AG20443 (cell line): ENCODE results near the gene ZNF543.
"Not testable (repeated sequence)": the region's sequence is repeated elsewhere in the genome, so short reads cannot be mapped to it uniquely, and the experiment has no call there.

ENCODE experiments used
- DNase-seq: peaks from one replicate; pipeline ENCODE4 v3.0.0; 2012; ENCODE audit warnings: low spot score, mixed read lengths

The ZNF543 gene

GRCh38 chr19:57320180-57321084, at the start of gene ZNF543:
TSS of gene ZNF543 (plus strand) at chr19:57320472. CDS start at chr19:57320854, 382 bp downstream.
- DNase-seq = peak; percentile 99

GRCh38 chr19:57271280-57271679, 49.0 kb upstream of the ZNF543 start:
- DNase-seq = no peak

GRCh38 chr19:57273014-57273413, 47.3 kb upstream of the ZNF543 start:
- no peak for DNase-seq

GRCh38 chr19:57276430-57276829, 43.8 kb upstream of the ZNF543 start:
- no peak for DNase-seq

- not testable (repeated sequence) for DNase-seq
Measured at GRCh38 chr19:57278481-57278880, 41.8 kb upstream of the ZNF543 start.

GRCh38 chr19:57279418-57280164, 40.7 kb upstream of the ZNF543 start:
- peak; percentile 96 for DNase-seq

GRCh38 chr19:57280165-57280961, 39.9 kb upstream of the ZNF543 start, which contains the start of gene ZNF460:
TSS of gene ZNF460 (plus strand) at chr19:57280485. CDS start at chr19:57280807, 322 bp downstream.
- DNase-seq = peak; percentile 98

- no peak for DNase-seq
Measured at GRCh38 chr19:57280962-57281400, 39.3 kb upstream of the ZNF543 start.

- DNase-seq = no peak
Measured at GRCh38 chr19:57282011-57282643, 38.1 kb upstream of the ZNF543 start.

GRCh38 chr19:57288373-57288772, 31.9 kb upstream of the ZNF543 start:
- DNase-seq = no peak

GRCh38 chr19:57290970-57291369, 29.3 kb upstream of the ZNF543 start:
- no peak for DNase-seq

GRCh38 chr19:57292547-57292946, 27.7 kb upstream of the ZNF543 start:
- no peak for DNase-seq

GRCh38 chr19:57293719-57294118, 26.6 kb upstream of the ZNF543 start:
- DNase-seq = no peak

- DNase-seq = peak; percentile 61
Measured at GRCh38 chr19:57302020-57302465, 18.2 kb upstream of the ZNF543 start.

- no peak for DNase-seq
Measured at GRCh38 chr19:57302727-57303401, 17.4 kb upstream of the ZNF543 start.

- DNase-seq = no peak
Measured at GRCh38 chr19:57305056-57305455, 15.2 kb upstream of the ZNF543 start.

- no peak for DNase-seq
Measured at GRCh38 chr19:57308514-57308913, 11.8 kb upstream of the ZNF543 start.

- DNase-seq = no peak
Measured at GRCh38 chr19:57310792-57311191, 9.5 kb upstream of the ZNF543 start.

GRCh38 chr19:57314146-57314545, 6.1 kb upstream of the ZNF543 start:
- no peak for DNase-seq

GRCh38 chr19:57317503-57317902, 2.8 kb upstream of the ZNF543 start:
- DNase-seq = peak; percentile 24

GRCh38 chr19:57319869-57320179, 448 bp upstream of the ZNF543 start:
- no peak for DNase-seq
